Measurements from ENCODE around the gene GLP2R.

The GLP2R gene

DNA sequence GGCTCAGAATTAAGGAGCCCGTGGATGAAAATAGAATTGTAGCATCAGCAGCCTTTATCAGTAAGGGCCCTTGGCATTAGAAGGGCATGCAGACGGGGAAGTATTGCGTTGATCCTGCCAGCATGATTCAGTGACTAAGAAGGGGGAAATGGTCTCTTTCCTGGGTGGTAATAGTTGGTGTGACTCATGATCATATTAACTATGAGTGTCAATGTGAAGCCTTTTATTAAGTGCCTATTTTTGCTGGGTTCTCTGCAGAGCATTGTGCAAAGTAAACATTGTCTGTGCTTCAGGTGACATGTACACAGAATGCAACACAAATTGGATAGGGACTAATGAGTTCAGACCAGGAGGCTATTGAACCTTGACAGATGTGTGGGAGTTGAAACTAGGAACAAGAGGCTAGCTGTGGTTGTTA, 54.9 kb downstream of the GLP2R start:
- in situ Hi-C loops (cut with HindIII; ENCODE audit: low pct_ligation_motif_present, low pct_unique_long_range_greater_than_20kb, low sequenced_read_pairs) = no loop called here
- peak; percentile 75 for DNase-seq

DNA sequence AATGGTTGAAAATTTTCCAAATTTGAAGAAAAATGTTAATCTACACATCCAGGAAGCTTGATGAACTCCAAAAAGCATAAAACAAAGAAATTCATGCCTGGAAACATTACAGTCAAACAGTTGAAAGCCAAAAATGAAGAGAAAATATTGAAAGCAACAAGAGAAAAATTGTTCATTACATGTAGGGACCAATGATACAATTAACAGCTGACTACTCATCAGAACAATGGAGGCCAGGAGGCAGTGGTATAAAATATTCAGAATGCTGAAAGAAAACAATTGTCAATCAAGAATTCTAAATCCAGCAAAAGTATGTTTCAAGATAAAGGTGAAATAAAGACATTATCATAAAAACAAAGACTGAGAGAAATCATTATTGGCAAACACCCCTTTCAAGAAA, 57.7 kb downstream of the GLP2R start:
- in situ Hi-C loops (cut with HindIII; ENCODE audit: low pct_ligation_motif_present, low pct_unique_long_range_greater_than_20kb, low sequenced_read_pairs) = no loop called here
- no peak for DNase-seq

DNA sequence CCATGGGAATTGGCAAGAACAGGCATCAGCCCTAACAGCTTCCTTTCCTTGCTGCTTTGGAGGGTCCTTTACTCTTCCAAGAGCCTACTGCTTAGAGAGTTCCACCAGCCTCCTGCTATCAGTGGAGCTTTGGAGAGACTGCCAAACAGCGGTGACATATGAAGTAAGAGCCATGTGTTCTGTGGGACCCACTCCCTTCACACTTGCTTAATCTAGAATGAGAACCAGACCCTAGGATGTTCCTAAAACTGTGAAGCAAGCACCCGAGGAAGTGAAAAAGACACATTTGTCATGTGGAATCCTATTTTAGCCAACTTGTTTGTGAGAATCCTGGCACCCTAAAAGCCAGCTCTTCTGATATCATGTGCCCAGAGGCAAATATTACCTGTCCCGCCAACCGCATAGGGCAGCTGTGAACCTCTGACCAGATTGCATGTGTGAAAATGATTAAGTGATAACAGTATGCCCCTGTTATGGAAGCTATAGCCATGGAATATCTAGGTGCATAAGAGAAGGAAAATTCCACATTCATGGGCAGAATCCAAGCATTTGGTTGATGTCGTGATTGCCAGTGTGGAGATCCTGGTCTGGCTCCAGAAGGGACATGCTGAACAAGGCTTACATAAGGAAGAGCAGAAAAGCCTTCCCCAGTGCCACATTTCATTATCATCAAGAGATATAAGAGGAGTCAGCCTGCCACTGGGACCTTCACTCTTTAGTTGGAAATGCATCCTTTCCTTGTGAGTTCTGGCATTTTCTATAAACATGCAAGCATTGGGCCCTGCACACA, 60.6 kb downstream of the GLP2R start:
- in situ Hi-C loops (cut with HindIII; ENCODE audit: low pct_ligation_motif_present, low pct_unique_long_range_greater_than_20kb, low sequenced_read_pairs) = no loop called here
- no peak for DNase-seq

DNA sequence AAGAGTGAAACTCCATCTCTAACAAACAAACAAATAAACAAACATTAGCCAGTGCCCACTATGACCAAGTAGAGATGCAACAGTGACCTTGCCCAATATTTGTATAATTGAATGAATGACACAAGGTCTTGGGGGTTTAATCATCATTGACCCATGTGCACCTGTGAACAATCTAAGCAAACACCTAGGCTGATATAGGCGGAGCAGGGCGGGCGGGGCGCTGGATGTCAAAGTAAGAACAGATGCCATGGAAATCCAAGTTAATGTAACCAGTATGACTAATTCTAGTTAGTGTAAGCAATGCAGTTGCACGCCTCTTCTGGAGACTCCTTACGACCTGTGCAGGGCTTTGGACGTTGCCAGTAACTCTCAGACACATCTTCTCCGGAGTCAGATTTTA, 61.8 kb downstream of the GLP2R start:
- in situ Hi-C loops (cut with HindIII; ENCODE audit: low pct_ligation_motif_present, low pct_unique_long_range_greater_than_20kb, low sequenced_read_pairs) = no loop called here
- no peak for DNase-seq

DNA sequence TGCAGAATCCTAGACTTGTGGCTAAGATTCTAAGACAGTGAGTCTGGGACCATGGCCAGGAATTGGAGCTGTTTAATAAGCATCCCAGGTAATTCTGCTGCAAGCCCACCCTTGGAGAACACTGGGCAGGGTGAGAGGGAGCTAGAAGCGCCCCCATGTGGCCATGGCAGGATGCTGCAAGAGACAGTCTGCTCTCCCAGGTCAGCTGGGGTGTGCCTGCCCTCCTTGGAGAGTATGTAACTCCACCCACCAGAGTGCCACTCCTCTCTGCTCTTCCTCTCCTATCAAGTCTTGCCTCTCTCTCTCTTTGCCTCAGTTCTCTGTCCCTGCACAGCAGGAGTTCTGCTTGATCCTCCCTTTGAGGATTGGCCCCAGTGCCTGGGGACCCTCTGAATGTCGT, 64.4 kb downstream of the GLP2R start:
- DNase-seq = peak; percentile 60
- in situ Hi-C loops (cut with HindIII; ENCODE audit: low pct_ligation_motif_present, low pct_unique_long_range_greater_than_20kb, low sequenced_read_pairs) = no loop called here

DNA sequence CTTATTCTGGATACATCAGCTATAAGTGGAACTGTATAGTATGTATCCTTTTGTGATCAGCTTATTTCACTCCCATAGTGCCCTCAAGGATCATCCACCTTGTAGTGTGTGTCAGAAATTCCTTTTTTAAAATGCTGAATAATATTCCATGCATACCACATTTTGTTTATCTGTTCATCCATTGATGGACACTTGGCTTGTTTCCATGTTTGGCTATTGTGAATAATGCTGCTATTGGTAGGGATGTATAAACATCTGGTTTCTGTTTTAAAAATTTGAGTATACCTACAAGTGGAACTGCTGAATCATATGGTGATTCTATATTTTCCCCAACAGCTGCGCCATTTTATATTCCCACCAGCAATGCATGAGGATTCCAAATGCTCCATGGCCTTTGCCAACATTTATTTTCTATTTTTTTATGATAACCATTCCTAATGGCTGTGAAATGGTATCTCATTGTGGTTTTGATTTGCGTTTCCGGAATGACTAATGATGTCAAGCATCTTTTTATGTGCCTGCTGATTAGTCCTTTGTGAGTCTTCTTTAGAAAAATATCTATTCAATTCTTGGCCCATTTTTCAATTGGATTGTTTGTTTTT, 67.8 kb downstream of the GLP2R start:
- no peak for DNase-seq
- in situ Hi-C loops (cut with HindIII; ENCODE audit: low pct_ligation_motif_present, low pct_unique_long_range_greater_than_20kb, low sequenced_read_pairs) = no loop called here

DNA sequence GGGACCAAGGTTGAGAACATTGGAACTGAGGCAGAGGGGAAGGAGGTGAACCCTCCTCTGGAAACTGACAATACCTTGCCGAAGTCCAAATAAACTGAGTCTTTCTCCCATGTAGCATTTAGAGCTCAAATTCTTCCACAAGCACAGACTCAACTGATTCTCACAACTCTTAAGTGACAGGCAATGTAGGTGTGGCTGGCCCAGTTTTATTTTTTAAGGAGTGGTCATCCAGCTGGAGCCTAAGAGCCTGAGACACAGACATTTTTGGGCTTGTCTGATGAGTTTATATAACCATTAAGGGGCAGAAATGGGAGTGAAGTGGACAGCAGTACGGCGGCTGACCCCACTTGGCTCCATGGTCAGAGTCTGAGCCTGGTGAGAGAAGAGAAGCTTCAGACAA, 68.5 kb downstream of the GLP2R start:
- DNase-seq = no peak
- in situ Hi-C loops (cut with HindIII; ENCODE audit: low pct_ligation_motif_present, low pct_unique_long_range_greater_than_20kb, low sequenced_read_pairs) = no loop called here

DNA sequence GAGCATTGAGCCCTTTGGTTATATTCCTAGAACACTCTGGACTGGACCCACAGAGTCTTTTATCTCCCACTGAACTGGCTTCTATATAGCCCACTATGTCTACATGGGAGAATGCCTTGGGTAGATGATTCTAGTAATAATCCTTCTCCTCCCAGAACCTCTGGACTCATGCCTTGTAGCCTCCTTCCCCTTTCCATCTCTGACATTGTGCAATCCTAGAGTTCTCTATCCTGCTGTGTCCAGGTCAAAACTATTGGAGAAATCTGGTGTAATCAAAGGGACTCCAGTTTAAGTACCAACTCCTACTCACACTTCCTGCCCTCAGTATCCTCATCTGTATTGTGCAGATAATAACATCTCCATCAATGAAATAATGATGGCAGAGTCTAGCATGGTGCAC, 70.2 kb downstream of the GLP2R start:
- DNase-seq = no peak
- in situ Hi-C loops (cut with HindIII; ENCODE audit: low pct_ligation_motif_present, low pct_unique_long_range_greater_than_20kb, low sequenced_read_pairs) = no loop called here

DNA sequence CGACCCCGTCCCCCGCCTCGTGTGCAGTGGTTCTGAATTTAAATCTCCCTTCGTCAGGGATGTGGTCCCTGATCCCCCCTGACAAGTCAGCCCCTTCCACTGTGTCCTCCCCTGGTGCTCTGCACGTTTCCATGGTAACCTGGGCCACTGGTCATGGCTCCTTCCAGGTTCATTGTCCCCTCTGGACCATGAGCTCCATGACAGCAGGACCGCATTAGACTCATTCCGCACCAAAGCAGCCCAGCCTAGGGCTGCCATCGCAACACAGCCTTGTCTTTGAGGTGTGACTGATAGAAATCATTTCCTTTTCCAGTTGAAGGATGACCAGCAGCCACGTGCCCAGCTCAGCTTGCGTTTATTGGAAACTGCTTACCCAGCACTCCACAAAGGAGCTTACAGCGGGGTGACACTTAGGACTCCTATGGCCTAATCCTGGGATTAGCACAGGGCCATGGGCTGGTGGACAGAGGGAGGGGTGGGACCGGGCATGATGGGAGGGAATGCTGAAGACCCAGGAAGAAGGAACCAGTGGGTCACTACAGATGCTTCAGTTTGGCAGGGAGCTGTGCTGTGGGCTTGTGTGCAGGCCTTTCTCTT, 71.7 kb downstream of the GLP2R start:
- DNase-seq = no peak
- in situ Hi-C loops (cut with HindIII; ENCODE audit: low pct_ligation_motif_present, low pct_unique_long_range_greater_than_20kb, low sequenced_read_pairs) = no loop called here

DNA sequence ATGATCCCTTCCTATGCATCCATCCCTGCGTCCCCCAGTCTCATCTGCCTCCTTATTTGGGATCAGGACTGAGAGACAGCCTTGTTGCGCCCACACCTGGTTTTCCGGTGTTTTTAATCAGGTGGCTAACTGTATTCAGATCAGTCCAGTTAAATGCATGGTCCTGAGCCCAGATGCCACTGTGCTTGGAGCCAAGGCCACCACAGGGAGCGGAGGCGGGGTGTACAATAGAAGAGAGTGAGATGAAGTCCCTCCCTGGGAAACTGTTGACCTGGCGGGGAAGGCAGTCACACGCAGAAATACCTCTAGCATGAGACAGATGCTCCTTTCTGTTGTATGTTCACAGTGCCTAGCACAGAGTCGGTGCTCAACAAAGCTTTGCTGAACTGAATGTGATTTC, 73.1 kb downstream of the GLP2R start:
- in situ Hi-C loops (cut with HindIII; ENCODE audit: low pct_ligation_motif_present, low pct_unique_long_range_greater_than_20kb, low sequenced_read_pairs) = no loop called here
- DNase-seq = no peak

DNA sequence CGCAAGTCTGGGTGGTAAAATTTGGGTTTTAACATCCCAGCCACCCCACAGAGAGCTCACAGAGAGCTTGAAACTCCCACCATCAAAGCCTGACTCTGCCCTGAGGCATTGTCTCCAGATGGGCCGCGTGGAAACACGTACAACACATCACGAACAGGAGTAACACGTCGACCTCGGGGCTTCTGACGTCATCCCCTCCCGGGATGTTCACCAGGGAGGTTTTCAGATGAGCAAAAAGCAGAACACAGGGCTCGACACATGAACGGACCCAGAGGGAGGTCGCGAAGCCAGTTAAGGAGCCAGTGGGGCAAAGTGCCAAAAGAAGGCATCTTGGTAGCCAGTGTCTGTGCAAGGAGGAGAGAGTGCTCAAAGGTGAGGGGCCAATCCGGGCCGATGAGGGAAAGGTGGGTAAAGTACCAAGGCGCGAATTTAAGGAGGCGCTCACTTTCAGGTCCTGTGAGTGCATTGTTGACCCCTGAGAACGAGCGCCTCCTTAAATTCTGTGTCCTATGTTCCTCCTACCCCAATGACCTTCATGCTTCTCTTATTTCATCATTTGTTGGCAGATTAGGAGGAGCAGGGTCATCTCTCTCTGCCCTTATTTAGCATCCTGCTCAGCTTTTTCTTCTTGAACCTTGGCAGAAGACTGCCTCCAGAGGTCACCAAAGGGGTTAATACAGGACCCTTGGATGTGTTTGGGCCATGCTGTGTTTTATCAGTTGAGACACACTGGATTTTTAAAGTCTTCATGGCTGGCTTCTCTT, 73.7 kb downstream of the GLP2R start:
- in situ Hi-C loops (cut with HindIII; ENCODE audit: low pct_ligation_motif_present, low pct_unique_long_range_greater_than_20kb, low sequenced_read_pairs) = no loop called here
- DNase-seq = no peak

DNA sequence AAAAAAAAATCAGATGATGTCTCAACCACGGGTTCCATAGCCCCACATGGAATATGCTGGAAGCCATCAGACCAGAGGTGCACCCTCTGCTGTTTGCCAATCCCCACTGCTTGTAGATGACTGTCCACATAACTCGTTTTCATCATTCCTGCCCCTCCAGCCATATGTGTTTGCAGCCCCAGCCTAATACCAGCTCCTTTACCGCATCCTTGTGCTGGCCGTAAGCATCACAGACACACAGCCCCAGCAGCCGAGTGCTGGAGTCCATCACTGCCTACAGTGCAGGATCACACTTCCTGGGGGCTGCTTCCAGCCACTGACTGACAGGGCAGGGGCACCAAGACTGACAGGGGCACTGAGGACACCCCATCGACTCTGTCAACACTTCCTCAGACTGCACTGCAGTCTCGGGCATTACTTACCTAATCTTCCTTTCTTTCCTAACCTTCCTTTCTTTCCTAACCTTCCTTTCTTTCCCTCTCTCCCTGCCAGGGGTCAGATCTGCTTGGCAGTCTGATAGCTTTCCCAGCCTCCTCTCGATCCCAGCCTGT, 74.4 kb downstream of the GLP2R start:
- DNase-seq = no peak
- in situ Hi-C loops (cut with HindIII; ENCODE audit: low pct_ligation_motif_present, low pct_unique_long_range_greater_than_20kb, low sequenced_read_pairs) = no loop called here

DNA sequence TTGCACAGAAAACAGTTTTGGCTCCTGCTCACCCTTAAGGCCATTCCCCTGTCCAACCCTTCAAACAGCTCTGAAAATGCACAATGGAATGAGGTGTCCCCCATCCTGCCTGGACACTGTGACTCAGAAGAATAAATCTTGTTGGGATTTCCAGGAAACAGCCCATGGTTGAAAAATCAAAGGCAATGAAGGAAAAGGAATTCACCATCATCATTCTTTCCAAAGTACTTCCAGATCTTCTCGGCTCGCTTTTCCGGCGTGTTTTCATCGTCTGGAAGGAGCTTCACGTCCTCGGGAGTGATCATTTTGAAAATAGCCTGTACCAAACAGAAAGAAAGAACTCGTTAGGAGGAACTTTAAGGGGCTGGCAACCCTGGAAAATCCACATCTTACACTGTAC, 75.1 kb downstream of the GLP2R start:
- in situ Hi-C loops (cut with HindIII; ENCODE audit: low pct_ligation_motif_present, low pct_unique_long_range_greater_than_20kb, low sequenced_read_pairs) = no loop called here
- peak; percentile 31 for DNase-seq

DNA sequence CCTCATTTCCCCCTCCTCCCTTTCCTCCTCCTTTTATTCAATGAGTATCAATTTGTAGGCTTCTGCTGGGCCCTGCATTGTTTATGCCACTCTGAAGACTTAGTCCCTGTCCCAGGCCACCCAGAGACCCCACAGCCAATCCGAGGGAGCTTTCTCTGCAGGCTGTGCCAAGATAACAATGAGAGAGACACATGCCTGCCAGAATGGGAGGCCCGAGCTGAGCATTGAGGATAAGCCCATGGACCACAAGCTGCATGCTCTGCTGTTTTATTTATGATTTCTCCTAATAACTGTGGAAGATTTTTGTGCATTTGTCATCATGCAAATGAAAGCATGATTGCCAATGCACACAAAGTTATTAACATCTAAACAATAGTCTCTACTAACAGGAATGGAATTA, 76.4 kb downstream of the GLP2R start:
- DNase-seq = no peak
- in situ Hi-C loops (cut with HindIII; ENCODE audit: low pct_ligation_motif_present, low pct_unique_long_range_greater_than_20kb, low sequenced_read_pairs) = no loop called here

DNA sequence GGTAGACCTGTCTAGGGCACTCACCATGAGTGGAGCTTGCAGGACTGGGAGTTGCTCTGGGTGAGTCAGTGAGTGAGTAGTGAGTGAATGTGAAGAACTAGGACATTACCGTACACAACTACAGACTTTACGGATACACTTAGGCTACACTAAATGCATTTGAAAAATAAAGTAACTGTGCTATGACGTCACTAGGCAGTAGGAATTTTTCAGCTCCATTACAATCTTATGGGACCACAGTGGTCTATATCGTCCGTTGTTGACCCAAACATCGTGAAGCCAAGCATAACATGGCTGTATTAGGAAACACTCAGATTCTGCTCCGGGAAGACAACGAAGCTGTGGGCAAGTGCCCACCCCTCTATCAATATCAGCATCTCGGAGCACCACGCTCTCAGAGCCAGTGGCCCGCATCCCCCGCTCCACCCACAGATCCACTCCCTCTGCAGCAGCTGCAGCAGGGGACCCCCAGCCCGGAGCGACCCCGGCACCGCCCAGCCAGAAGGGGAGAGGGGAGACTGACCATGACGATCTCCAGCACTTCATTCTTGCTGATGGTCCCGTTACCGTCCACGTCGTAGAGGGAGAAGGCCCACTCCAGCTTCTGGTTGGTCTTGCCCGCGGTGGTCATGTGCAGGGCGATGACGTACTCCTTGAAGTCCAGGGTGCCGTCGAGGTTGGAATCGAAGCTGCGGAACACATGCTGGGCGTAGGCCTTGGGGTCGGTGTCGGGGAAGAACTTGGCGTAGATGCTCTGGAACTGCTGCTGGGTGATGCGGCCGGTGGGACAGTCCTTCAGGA, 78.8 kb downstream of the GLP2R start:
- in situ Hi-C loops (cut with HindIII; ENCODE audit: low pct_ligation_motif_present, low pct_unique_long_range_greater_than_20kb, low sequenced_read_pairs) = no loop called here
- no peak for DNase-seq

DNA sequence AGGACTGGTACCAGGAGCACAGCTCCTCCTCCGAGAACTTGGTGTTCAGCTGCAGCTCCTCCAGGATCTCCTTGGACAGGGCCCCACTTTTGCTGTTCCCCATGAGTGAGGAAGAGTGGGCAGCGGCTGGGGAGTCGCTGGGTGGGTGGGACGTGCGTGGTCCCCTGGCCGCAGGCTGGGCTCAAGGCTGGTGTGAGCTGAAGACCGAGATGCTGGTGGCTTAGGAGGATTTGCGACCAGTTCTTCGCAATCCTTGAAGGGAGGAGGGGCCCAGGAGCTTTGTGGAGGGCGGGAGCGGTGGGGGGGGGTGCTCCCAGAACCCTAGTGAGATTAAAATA, 79.3 kb downstream of the GLP2R start, which contains the start of gene RCVRN:
Gene RCVRN (minus strand): TSS at position 194 of the 338 bp plus-strand sequence. CDS start 91 bp downstream, at position 103.
- in situ Hi-C loops (cut with HindIII; ENCODE audit: low pct_ligation_motif_present, low pct_unique_long_range_greater_than_20kb, low sequenced_read_pairs) = no loop called here
- DNase-seq = no peak

DNA sequence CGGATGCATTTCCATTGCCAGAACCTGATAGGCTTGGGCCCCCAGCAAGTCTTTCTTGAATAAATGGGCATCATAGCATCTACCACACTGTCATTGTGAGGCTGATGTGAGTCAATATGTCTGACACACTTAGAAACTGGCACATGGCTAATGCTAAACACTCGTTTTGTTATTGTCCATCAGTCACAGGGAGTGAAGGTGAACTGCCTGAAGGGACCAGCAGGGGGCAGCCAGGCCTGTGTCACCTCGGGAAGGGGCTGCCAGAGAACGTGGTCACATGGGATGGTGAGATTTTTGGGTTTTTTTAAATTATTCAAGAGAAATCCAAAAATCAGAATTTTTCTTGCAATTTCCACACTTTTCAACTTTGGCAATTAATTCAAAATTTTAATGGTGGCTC, 80.2 kb downstream of the GLP2R start:
- in situ Hi-C loops (cut with HindIII; ENCODE audit: low pct_ligation_motif_present, low pct_unique_long_range_greater_than_20kb, low sequenced_read_pairs) = no loop called here
- peak; percentile 41 for DNase-seq

DNA sequence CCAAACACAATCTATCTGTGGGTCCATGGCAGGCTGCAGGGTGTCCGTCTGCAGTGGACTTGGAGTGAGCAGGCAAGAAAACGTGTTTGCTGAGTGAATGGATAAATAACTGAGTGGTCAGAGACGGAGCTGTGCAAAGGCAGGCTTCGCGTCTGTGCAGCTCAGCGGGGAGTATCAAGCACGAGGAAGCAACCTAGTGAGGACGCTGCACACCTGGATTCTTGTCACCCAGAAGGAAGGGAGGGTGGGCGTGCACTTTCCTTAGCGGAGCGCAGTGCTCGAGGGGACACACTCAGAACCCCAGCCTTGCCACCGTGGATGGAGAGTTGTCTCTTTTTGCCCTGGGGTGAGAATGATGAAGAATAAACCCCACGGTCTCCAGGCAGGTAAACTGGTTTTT, 80.9 kb downstream of the GLP2R start:
- in situ Hi-C loops (cut with HindIII; ENCODE audit: low pct_ligation_motif_present, low pct_unique_long_range_greater_than_20kb, low sequenced_read_pairs) = no loop called here
- DNase-seq = no peak
